Bronchial epithelial cell (primary cell): Measurements from ENCODE around the gene MFAP1. TPM values are rescaled to one million over a fixed set of nuclear protein-coding genes. Genes with fewer than 3 reads are reported as not detected.

Experiments
- DNase-seq: peaks from one replicate; pipeline ENCODE4 v3.0.0-alpha.2; 2010; ENCODE audit warnings: low read depth
- FAIRE-seq: peaks from 2 replicates; lab custom pipeline; 2011; peaks lifted over from hg19 to GRCh38; lab: Jason Lieb, UNC
- H3K27me3 ChIP-seq: 2 replicates; pipeline ENCODE4 v1.5.1; 2011; ENCODE audit warnings: low read length; ENCODE audit not compliant: control insufficient read depth, insufficient read depth
- H3K36me3 ChIP-seq: 2 replicates; pipeline ENCODE4 v1.5.1; 2011; ENCODE audit warnings: low read length; ENCODE audit not compliant: control insufficient read depth, insufficient read depth
- H3K4me3 ChIP-seq: 2 replicates; pipeline ENCODE4 v1.5.1; 2011; ENCODE audit warnings: mild to moderate bottlenecking, low read depth, low read length, control low read depth
- CTCF ChIP-seq: IDR thresholded peaks from 2 replicates; pipeline ENCODE4 v1.5.1; 2011; ENCODE audit warnings: mild to moderate bottlenecking, moderate library complexity, low read length, control low read depth, inconsistent platforms; ENCODE audit not compliant: insufficient read depth, severe bottlenecking
- total RNA-seq: library from RNA; depleted of rRNA; stranded (reverse); fragments of >200 nt; gene quantifications from 2 replicates; pipeline ENCODE4 v1.2.1, GENCODE V29; 2014

MFAP1 gene
- total RNA-seq, 1 donor from 2014 or later = 20.8 TPM

- FAIRE-seq = no peak
- peaks cover 12% of the 10 kb centered on the region for H3K36me3 ChIP-seq
Measured at GRCh38 chr15:43789409-43789808, 35.1 kb downstream of the MFAP1 start.

GRCh38 chr15:43779016-43779415, 45.5 kb downstream of the MFAP1 start:
- TF ChIP-seq CTCF = no peak
- Histone ChIP-seq H3K4me3 (no peak overlapping the region), H3K27me3 (no peaks in the 10 kb centered on the region), H3K36me3 (peaks cover 4% of the 10 kb centered on the region)
- FAIRE-seq (no peak), DNase-seq (no peak)

More at GRCh38 chr15:43789409-43789808, 35.1 kb downstream of the MFAP1 start:
- H3K27me3 ChIP-seq = no peaks in the 10 kb centered on the region
- TF ChIP-seq CTCF = no peak
- H3K4me3 ChIP-seq = no peak overlapping the region
- DNase-seq = no peak

- FAIRE-seq (no peak), DNase-seq (peak; percentile 56)
- no peaks in the 10 kb centered on the region for H3K27me3 ChIP-seq
- peak; percentile 94 for TF ChIP-seq CTCF
- H3K4me3 ChIP-seq = peak overlapping the region; percentile 92
- H3K36me3 ChIP-seq = peaks cover 12% of the 10 kb centered on the region
Measured at GRCh38 chr15:43777267-43777914, 47.1 kb downstream of the MFAP1 start.

GRCh38 chr15:43776718-43777266, 47.7 kb downstream of the MFAP1 start, which contains the start of gene ELL3:
Gene ELL3, minus strand, starts transcription at chr15:43776966. Its CDS starts 65 bp downstream, at chr15:43776901.
- TF ChIP-seq CTCF = no peak
- Histone ChIP-seq H3K4me3 (peak within 1 kb of the TSS; percentile 92), H3K36me3 (peaks cover 12% of the 10 kb centered on the region), H3K27me3 (no peaks in the 10 kb centered on the region)
- DNase-seq = peak; percentile 73
- FAIRE-seq = no peak

- DNase-seq = peak; percentile 27
Measured at GRCh38 chr15:43776101-43776717, 48.3 kb downstream of the MFAP1 start.

More at GRCh38 chr15:43776101-43776717, 48.3 kb downstream of the MFAP1 start:
- no peak for FAIRE-seq
- no peak for TF ChIP-seq CTCF
- H3K4me3 ChIP-seq = peak overlapping the region; percentile 92
- peaks cover 12% of the 10 kb centered on the region for H3K36me3 ChIP-seq
- no peaks in the 10 kb centered on the region for H3K27me3 ChIP-seq
